Thoracic aorta (tissue), 2 donors: ENCODE results near the gene ATXN7. TPM values are rescaled to one million over a fixed set of nuclear protein-coding genes. Genes with fewer than 3 reads are reported as not detected.

ENCODE experiments used
- ATAC-seq: fragments of 150-250 bp; one replicate; pipeline ENCODE4 v1.8.0; 2017; ENCODE audit warnings: low read depth; ENCODE audit not compliant: insufficient number of reproducible peaks, low FRiP score
- DNase-seq: peaks from one replicate; pipeline ENCODE4 v3.0.0-alpha.2; 2020; ENCODE audit warnings: low spot score
- H3K27ac ChIP-seq, 2 donors: fragments of 200-600 bp; sonication (generic); 1 replicate in 1 of 2; 2 replicates in 1 of 2; pipeline ENCODE4 v1.5.1; 2016; ENCODE audit warnings: mild to moderate bottlenecking in 2 of 2, moderate library complexity in 2 of 2
- H3K27me3 ChIP-seq: fragments of 200-600 bp; sonication (generic); replicated peaks from 2 replicates; pipeline ENCODE4 v1.6.0; 2016; ENCODE audit warnings: mild to moderate bottlenecking; ENCODE audit not compliant: insufficient read depth
- H3K36me3 ChIP-seq: fragments of 200-600 bp; sonication (generic); one replicate; pipeline ENCODE4 v1.5.1; 2016
- H3K4me1 ChIP-seq, 2 donors: fragments of 200-600 bp; sonication (generic); 1 replicate in 1 of 2; 2 replicates in 1 of 2; pipeline versions ENCODE4 v1.5.1 to v1.6.0; 2016; ENCODE audit warnings: low read depth in 2 of 2, mild to moderate bottlenecking in 1 of 2; ENCODE audit not compliant: control insufficient read depth in 1 of 2
- H3K4me3 ChIP-seq: fragments of 200-600 bp; sonication (generic); 2 replicates; pipeline ENCODE4 v1.5.1; 2016; ENCODE audit warnings: mild to moderate bottlenecking
- H3K9me3 ChIP-seq: fragments of 200-600 bp; sonication (generic); 2 replicates; pipeline ENCODE4 v1.5.1; 2016
- total RNA-seq, 2 donors: library from RNA; depleted of rRNA; stranded (reverse); fragments of >200 nt; gene quantifications; one replicate each; pipeline versions ENCODE4 v1.1.0 to v1.2.3, GENCODE V29; 2016
- TF ChIP-seq, protein P1 (sequence below): fragments of 200-600 bp; sonication (generic); IDR thresholded peaks from one replicate; pipeline ENCODE4 v1.5.1; 2019; ENCODE audit warnings: antibody characterized with exemption

ATXN7 gene
- total RNA-seq, 2 donors from 2014 or later: 32.5 to 38.4 TPM

DNA sequence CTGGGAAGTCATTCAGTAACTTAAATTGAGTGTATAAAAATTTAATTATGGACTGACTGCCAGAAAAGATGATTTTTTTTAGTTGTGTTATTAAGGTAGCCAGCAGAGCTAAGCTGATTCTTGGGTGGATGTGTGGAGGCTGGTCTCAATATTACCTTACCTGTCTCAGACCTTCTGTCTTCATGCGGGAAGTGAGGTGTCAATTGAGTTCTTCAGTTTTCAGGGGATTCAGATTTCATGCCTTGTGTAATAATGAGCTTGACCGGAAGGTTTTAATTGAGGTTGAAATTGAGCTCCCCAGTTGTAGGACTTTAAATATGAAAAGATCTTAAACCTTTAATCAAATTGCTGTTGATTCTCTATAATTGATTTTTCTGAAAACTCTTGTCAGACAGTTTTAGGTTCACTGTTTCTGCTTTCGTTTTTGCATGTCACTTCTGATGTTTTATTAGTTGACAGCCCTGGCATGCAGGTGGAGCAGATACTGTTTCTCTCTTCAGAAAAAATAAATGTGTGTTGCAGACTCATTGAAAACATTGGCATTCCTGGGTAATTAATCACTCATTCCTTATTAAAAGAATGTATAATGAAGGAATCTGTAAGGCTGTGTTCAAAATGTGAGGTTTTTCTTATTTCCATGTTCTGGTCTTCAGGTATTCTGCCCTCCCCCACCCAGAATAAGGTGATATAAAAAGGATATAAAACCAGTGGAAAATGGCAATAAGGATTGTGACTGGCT is 105.1 kb downstream of the ATXN7 start:
- peaks cover 49 to 76% of the 10 kb centered on the region in 2 donors for H3K4me1 ChIP-seq
- no peaks in the 10 kb centered on the region for H3K27me3 ChIP-seq
- H3K36me3 ChIP-seq: no peaks in the 10 kb centered on the region
- no peak for ATAC-seq
- H3K9me3 ChIP-seq: no peaks in the 10 kb centered on the region
- peak overlapping the region in 1 of 2 donors; percentile 63 for H3K27ac ChIP-seq
- no peak for DNase-seq
- TF ChIP-seq, protein P1, sequence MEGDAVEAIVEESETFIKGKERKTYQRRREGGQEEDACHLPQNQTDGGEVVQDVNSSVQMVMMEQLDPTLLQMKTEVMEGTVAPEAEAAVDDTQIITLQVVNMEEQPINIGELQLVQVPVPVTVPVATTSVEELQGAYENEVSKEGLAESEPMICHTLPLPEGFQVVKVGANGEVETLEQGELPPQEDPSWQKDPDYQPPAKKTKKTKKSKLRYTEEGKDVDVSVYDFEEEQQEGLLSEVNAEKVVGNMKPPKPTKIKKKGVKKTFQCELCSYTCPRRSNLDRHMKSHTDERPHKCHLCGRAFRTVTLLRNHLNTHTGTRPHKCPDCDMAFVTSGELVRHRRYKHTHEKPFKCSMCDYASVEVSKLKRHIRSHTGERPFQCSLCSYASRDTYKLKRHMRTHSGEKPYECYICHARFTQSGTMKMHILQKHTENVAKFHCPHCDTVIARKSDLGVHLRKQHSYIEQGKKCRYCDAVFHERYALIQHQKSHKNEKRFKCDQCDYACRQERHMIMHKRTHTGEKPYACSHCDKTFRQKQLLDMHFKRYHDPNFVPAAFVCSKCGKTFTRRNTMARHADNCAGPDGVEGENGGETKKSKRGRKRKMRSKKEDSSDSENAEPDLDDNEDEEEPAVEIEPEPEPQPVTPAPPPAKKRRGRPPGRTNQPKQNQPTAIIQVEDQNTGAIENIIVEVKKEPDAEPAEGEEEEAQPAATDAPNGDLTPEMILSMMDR: no peak
- peak overlapping the region; percentile 66 for H3K4me3 ChIP-seq

DNA sequence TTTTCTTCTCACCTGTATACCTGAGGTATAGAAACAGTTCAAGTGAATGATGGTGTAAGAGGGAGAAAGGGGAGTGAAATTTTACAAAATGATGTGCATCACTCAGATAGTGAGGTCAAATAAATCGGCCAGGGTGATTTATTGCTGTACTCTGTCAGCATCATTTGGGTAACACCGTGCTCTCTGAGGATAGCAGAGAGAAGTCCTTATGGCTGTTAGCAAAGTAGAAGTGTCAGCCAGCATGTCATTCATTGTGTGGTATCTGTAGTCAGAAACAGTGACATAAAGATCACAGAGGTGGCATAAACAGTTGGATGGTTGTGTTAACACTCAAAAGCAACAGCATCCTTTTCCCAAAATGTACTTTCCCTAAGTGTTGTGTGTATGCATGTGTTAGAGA is 106.2 kb downstream of the ATXN7 start:
- H3K27ac ChIP-seq: no peak overlapping the region
- no peaks in the 10 kb centered on the region for H3K36me3 ChIP-seq
- ATAC-seq (no peak), DNase-seq (no peak)
- H3K4me1 ChIP-seq: peaks cover 50 to 72% of the 10 kb centered on the region in 2 donors
- no peak overlapping the region for H3K4me3 ChIP-seq
- H3K27me3 ChIP-seq: no peaks in the 10 kb centered on the region
- H3K9me3 ChIP-seq: no peaks in the 10 kb centered on the region
- TF ChIP-seq, protein P1: no peak

- H3K27ac ChIP-seq: peak overlapping the region in 1 of 2 donors; percentile 27
- H3K27me3 ChIP-seq: no peaks in the 10 kb centered on the region
- no peak for DNase-seq
- no peaks in the 10 kb centered on the region for H3K9me3 ChIP-seq
- peaks cover 55 to 73% of the 10 kb centered on the region in 2 donors for H3K4me1 ChIP-seq
- no peaks in the 10 kb centered on the region for H3K36me3 ChIP-seq
- ATAC-seq: no peak
- TF ChIP-seq, protein P1: no peak
- H3K4me3 ChIP-seq: peak overlapping the region; percentile 20
Measured at GRCh38 chr3:63970631-63971475, 107.2 kb downstream of the ATXN7 start.

- peaks cover 62 to 81% of the 10 kb centered on the region in 2 donors for H3K4me1 ChIP-seq
Measured at GRCh38 chr3:63972196-63972595, 108.5 kb downstream of the ATXN7 start.

More at GRCh38 chr3:63972196-63972595, 108.5 kb downstream of the ATXN7 start:
- Histone ChIP-seq H3K4me3 (no peak overlapping the region), H3K36me3 (no peaks in the 10 kb centered on the region), H3K27ac (no peak overlapping the region), H3K9me3 (no peaks in the 10 kb centered on the region), H3K27me3 (no peaks in the 10 kb centered on the region)
- DNase-seq (no peak), ATAC-seq (no peak)
- TF ChIP-seq, protein P1: no peak
